OCI-M1 (cell line): ENCODE measurements around the gene CXXC5.
"Not testable (repeated sequence)": the region's sequence is repeated elsewhere in the genome, so short reads cannot be mapped to it uniquely, and the experiment has no call there.

Source experiments
- DNase-seq: peaks from one replicate; lab custom pipeline; 2025; lab: John Stamatoyannopoulos, UW

Gene CXXC5

DNA sequence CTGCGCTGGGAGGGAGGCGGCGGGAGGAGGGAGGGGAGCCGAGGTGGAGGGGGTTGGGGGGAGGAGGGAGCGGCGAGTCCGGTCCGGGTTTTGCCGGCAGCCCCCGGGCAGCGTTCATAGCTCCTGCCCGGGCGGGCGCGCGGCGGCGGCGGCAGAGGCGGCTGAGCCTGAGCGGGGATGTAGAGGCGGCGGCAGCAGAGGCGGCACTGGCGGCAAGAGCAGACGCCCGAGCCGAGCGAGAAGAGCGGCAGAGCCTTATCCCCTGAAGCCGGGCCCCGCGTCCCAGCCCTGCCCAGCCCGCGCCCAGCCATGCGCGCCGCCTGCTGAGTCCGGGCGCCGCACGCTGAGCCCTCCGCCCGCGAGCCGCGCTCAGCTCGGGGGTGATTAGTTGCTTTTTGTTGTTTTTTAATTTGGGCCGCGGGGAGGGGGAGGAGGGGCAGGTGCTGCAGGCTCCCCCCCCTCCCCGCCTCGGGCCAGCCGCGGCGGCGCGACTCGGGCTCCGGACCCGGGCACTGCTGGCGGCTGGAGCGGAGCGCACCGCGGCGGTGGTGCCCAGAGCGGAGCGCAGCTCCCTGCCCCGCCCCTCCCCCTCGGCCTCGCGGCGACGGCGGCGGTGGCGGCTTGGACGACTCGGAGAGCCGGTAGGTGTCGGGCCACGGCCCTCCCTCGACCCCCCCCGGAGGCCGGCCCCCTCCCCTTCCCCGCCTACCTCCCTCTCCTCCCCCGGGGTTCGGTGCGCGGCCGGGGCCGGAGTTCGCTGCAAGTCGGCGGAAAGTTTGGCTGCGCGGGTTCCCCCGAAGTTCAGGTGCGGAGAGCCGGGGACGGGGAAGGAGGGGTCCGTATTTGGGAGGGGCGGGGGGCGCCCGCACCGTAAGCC, at the start of gene CXXC5:
TSS of gene CXXC5 (plus strand) at position 145 of the 877 bp plus-strand sequence. CDS start 32,175 bp downstream, outside the sequence.
- peak; percentile 90 for DNase-seq

DNA sequence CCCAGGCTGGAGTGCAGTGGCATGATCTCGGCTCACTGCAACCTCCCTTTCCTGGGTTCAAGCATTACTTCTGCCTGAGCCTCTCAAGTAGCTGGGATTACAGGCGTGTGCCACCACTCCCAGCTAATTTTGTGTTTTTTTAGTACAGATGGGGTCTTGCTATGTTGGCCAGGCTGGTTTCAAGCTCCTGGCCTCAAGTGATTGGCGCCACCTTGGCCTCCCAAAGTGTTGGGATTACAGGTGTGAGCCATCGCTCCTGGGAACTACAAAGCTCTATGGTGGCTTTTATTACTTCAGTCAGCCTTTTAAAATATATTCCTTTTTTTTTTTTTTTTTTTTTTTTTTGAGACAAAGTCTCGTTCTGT, 49.6 kb upstream of the CXXC5 start:
- DNase-seq: not testable (repeated sequence)

DNA sequence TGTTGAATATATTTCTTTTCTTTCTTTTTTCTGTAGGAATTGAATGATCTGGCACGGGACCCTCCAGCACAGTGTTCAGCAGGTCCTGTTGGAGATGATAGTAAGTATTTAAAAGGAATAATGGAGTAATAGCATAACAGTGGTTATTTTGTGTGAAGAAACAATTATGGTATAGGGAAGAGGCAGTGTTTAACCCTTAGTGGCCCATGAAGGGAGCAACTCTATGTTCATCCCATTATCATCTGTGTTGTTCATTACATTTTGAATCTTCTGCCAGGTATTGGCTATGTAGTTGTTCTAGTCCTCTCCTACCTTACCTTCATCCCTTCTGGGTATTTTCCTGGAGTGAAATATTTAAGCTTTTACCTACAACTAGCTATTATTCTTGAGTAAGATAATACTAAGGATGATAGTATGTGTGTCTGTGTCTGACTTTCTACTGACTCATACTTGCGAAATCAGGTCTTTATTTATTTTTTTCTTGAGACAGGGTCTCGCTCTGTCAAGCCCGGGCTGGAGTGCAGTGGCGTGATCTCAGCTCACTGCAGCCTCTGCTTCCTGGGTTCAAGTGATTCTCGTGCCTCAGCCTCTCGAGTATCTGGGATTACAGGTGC, 47.7 kb upstream of the CXXC5 start:
- DNase-seq: no peak

DNA sequence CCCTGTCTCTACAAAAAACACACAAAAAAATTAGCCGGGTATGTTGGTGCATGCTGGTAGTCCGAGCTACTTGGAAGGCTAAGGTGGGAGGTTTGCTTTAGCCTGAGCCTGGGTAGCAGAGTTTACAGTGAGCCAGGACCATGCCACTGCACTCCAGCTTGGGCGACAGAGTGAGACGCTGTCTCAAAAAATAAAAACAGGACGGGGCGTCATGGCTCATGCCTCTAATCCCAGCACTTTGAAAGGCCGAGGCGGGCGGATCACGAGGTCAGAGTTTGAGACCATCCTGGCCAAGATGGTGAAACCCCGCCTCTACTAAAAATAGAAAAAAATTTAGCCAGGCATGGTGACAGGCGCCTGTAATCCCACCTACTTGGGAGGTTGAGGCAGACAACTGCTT, 46.7 kb upstream of the CXXC5 start:
- DNase-seq: no peak

DNA sequence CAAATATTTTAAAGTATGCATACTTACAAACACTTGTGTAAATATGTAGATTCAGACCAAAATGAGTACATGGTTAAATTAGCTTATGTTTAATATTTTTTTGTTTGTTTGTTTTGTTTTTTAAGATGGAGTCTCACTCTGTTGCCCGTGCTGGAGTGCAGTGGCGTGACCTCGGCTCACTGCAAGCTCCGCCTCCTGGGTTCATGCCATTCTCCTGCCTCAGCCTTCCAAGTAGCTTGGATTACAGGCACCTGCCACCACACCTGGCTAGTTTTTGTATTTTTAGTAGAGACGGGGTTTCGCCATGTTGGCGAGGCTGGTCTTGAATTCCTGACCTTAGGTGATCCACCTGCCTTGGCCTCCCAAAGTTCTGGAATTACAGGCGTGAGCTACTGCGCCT, 46.2 kb upstream of the CXXC5 start:
- not testable (repeated sequence) for DNase-seq

DNA sequence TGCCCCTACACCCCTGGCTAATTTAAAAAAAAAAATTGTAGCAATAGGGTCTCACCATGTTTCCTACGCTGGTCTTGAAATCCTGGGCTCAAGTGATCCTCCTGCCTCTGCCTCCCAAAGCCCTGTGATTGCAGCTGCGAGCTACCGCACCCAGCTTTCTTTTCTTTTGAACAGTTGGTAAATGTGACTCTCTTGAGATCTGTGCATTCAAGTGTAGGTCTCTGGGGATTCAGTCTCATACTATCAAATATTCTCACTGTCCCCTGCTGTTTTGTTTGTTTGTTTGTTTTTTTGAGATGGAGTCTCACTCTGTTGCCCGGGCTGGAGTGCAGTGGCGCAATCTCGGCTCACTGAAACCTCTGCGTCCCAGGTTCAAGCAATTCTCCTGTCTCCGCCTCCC, 42.3 kb upstream of the CXXC5 start:
- DNase-seq: no peak

DNA sequence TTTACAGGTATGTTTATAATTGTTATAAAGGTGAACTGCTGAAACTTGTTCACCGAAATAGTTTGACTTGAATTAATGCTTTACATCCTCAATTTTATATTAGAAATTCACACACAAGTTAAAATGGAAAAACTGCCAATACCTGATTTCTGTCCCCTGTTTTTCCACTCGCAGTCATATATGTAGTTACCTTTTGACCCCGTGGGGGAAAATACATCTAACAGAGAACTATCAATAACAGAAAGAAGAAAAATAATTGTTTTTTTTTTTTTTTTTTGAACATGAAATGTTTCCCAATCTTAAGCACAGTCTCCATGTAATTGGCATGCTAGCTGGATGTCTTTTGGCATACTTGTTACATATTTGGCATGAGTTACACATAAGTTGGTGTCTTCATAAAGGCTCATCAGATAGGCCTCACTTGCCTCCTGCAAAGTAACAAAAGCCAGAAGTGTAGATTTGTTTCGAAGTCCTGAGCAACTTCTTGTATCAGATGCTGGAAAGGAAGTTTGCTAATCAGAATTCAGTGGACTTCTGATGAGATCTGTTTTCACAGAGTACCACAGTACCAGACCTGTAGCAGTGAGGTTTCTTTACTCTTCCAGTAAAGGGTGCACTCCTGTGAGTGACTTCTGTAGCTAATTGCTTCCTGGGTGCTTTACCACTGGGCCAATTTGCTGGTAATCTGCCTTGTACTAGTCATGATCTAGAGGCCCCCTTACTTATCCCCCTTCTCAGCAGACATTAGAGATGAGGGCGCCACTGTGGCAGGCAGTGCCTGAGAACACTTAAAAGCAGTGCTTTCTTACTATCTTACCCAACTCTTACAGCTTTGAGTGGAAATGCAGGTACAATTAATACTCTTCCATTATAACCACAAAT, 36.2 kb upstream of the CXXC5 start:
- no peak for DNase-seq

DNA sequence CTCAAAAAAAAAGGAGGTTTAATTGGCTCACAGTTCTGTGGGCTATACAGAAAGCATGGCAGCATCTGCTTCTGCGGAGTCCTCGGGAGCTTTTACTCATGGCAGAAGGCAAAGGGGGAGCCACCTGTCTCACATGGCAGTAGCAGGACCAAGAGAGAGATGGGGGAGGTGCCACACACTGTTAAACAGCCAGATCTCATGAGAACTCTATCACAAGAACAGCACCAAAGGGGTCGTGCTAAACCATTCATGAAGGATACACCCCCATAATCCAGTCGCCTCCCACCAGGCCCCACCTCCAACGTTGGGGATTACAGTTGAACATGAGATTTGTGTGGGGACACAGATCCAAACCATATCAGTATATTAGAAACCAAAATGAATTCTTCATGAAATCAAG, 28.3 kb upstream of the CXXC5 start:
- no peak for DNase-seq

DNA sequence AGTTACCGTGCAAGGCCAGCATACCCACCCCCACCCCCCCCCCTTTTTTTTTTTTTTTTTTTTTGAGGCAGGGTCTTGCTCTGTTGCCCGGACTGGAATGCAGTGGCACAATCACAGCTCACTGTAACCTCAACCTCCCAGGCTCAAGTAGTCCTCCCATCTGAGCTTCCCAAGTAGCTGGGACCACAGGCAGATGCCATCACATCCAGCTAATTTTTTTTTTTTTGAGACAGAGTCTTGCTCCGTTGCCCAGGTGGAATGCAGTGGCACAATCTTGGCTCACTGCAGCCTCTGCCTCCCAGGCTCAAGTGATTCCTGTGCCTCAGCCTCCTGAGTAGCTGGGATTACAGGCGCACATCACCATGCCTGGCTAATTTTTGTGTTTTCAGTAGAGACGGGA, 22.8 kb upstream of the CXXC5 start:
- not testable (repeated sequence) for DNase-seq

DNA sequence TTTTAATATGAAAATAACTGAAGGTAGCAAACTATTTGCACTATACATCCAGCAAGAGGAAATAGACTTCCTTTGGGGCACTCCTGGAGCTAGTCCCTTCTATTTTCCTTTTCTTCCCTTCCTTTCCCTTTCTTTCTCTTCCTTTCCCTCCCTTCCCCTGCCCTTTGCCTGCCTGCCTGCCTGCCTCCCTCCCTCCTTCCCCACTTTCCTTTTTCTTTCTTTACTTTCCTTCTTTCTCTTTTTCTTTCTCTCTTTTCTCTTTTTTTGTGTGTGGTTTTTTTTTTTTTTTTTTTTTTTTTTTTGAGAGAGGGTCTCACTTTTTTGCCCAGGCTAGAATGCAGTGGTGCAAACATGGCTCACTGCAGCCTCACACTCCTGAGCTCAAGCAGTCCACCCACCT, 17.3 kb upstream of the CXXC5 start:
- DNase-seq: no peak

DNA sequence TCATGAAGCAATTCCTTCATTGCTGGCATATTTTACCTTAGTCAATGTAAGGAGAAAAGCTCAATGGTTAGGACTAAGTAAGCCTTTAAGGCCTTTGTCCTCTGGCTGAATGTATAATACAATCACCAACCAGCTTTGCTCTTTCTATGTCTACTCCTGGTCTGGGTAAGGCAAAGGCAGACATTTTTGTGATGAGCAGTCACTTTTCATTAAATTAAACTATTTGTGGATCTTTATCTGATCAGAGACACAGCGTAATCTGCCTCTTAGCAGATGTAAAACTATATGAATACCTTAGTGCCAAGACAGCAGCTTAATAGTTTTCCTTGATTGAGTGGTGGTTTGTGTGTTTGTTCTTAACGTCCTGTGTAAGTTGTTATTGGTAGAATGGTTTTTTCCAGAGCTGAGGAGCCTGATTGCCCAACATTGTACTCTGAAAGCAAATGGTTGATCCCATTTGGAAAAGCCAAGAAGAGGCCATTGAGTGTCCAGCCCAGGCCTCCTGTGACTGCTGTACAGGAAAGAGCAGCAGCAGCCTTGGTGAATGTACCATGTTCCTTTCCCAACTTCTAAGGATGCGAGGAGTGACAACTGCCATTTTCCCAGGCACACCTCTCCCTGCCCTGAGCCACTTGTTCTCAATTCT, 16.5 kb upstream of the CXXC5 start:
- no peak for DNase-seq

DNA sequence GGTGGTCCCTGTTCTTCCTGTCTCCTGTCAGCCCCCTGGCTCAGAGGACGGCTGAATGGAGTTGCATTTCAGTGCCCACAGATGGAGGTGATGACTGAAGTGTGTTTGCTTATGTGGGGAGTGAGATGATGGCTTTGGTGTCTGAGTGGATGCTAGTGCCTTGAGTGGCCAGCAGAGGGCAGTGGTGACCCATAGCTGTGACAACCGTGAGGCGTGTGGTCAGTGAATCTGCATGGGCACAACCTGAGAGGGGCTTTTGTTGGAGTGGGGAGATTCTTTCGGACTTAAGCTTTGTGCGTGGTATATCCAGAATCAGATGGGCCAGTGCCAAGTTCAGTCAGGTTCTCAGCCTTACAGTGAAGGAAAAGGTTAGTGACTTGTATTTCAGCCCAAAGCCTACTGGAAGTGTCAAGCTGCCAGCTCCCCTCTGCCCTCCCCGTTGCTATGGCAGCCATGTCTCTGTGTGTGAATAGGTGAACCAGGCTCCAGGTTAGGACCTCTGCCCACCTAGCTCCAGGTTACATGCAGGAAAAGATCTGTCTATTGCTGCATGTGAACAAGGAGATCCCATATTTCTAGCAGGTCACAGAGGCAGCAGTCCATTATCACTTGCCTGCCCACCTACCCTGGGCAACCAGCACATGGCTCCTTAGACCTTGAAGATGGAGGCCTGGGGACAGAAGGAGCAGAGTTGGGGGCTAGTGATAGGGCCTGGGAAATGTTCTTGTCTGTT, 14.7 kb upstream of the CXXC5 start:
- DNase-seq: peak; percentile 84

DNA sequence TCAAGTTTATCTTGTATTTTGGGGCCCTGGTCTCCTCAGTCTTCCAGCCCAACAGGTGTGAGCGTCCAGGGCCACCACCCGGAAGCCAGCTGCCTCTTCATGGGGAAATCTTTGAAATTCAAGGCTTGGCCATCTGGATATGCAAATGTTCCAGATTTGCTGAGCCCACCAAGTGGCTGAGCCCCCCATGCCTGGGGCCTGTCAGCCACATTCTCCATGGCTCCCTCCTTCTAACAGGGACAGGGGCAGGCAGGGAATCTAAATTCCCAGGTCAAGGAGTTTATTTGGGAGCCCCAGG, 14.2 kb upstream of the CXXC5 start:
- DNase-seq: no peak

DNA sequence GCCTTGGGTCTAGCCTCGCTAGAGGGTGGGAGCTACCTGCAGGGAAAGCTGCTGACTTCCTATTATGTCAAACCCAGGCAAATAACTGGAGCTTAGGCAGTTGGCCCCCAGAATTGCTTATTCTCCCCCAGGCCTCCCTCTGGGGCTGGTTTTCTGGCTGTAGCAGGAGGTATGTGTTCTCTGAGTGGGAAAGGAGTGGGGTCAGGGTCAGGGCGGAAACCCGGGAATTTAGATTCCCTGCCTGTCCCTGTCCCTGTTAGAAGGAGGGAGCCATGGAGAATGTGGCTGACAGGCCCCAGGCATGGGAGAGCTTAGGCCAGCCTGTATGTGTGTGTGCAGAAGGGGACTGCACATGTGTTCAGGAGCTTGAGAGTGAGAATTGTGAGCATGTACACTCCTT, 13.6 kb upstream of the CXXC5 start:
- DNase-seq: no peak

DNA sequence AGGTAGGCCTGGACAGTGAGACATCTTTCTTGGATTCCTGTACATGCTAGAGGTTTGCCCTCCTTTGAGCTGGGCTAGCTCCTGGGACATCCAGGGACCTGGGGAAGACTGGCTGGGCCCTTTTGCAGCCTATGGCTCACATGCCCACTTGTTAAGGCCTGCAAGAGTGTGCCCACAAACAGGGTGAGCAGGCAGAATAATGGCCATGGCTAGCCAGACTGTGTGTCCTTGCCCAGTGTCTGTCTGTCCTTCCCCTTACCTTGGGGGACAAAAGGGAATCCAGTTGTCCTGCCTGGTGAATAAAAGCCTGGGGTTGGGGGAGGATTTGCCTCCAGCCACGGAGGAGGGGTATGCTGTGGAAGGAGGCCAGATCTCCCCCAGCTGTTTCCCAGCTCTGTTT, 13.0 kb upstream of the CXXC5 start:
- no peak for DNase-seq

DNA sequence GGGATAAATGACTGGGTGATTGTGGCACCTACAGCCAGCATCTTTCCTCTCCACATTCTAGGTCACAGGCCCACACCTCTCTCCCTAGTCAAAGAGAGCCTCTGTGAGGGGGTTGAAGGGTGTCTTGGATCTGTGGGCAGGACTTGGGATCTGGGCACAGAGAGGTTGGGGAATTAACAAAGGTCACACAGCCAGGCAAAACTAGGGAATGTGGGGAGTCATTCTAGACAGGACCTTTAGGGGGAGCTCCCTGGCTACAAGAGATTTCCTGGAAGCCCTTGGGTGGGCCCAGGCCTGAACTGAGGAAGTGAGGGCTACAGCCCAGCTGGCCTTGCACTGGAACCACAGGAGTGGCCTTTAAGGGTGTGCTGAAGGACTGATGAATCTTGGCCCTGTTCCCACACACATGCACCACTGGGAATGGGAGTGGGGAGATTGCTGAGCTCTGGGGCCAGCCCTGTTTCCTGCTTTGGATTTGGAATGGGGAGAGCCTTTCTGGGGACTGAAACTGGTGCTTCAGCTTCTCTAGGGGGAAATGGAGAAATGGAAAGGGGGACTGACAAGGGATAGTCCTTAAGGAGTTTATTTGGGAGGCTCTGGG, 12.4 kb upstream of the CXXC5 start:
- peak; percentile 91 for DNase-seq

DNA sequence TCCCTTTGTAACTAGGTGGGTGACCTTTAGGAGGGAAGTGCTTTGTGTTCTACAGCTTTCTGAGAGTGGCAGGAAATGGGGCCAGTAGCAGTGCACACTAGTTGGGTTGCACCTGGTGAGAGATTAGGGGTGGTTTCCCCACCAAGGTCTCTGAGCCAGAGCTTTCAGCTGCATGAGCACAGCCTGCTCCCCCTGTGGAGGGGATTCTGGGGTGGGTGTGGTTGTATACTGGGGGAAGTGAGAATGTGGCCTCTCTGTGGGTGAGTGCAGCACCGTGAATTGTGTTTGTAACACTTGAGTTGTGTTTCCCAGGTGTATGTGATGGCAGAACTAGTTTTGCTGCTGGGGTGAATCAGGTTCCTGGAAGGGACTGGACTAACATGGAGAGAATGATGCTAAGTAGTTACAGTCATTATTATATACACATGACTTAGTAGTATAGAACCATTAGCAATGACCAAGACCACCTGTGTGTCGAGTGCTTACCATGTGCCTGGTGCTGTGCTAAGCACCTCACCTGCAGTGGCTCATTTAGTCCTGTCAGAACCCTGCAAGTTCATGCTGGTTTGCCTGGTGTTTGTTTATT, 11.8 kb upstream of the CXXC5 start:
- no peak for DNase-seq

DNA sequence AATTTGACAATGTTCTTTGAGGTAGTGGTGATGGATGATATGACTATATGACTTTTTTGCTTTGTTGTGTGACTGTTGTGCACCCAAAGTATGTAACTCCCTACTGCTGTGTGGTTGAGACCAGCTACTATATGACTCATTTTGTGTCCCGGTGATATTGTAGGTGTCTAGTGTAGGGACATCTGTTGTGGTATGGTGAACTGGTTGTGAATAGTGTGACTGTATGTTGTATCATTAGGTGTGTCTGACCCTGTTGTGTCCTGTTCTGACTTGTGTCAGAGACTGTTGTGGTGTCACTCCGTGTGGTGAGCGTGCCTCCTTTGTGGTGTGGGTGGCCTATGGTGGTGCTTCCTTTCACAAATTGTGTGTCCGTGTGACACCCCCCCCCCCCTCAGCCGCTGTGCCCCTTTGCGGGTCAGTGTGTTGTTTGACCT, 11.2 kb upstream of the CXXC5 start:
- DNase-seq: peak; percentile 80

DNA sequence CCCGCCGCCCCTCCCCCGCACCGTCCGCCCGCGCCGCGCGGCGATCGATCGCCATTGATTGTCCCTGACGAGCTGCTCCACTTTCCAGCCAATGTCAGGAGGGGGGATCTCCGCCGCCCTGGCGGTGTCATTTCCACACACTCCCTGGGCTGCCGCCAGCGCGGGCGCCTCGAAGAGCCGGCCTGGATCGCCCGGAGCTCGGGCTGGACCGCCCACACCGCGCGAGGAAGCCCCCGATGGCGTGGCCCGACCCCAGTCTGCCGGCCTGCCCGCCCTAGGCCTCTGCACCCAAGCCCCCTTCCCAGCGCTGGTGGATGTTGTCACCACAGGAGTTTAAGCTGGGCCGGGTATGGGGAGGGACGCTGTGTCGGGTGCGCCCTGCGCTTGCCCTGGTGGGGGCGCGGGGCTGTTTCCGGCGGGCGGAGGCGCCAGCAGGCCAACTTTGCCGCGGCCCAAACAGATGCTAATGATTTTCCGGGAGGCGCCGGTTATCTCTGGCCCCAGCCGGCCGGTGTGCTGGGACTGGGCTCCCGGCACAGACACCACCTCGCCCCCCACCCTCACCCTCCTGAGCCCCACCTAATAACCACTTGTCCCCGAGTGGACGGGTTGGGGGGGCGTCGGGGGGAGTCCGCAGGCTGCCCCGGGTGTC, 10.6 kb upstream of the CXXC5 start:
- peak; percentile 93 for DNase-seq

DNA sequence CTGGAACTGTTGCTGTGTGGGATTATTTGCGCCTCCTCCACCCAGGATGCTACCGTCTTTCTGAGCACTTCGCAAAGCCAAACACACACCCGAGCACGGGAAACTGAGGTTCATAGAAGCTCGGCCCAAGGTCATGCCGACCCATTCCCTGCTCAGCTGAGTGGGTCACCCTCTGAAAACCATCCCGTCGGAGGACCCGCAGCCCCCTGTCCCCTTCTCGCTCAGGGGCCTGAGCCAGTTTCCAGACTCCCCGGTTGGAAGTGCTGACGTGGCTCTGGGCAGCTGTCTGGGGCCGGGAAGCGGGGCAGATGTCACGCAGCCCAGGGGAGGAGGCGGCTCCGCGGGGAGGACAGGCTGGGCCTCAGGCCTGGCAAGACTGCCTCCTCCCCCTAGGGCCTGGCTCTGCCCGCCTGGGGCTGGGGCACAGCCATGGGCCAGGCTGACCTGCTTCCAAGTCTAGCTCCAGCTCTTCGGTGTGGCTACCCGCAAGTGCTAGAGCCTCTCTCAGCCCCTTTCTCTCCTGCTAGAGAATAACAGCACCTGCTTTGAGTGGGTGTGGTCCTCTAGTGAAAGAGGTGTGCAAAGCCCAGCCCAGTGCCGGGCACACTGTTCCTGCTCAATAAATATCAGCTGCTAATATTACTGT, 9.9 kb upstream of the CXXC5 start:
- peak; percentile 65 for DNase-seq
